ENCODE data around the gene ZNF30.
"Not testable (repeated sequence)": the region's sequence is repeated elsewhere in the genome, so short reads cannot be mapped to it uniquely, and the experiment has no call there.

ZNF30 gene

GRCh38 chr19:34988119-34988518 lies 61.4 kb downstream of the ZNF30 start:
- Mint-ChIP-seq H3K27ac (no peak overlapping the region), H3K36me3 (ENCODE audit: low read depth) (no peaks in the 10 kb centered on the region)

GRCh38 chr19:34989298-34989697 lies 62.6 kb downstream of the ZNF30 start:
- Mint-ChIP-seq H3K36me3 (ENCODE audit: low read depth) (no peaks in the 10 kb centered on the region), H3K4me1 (ENCODE audit: low read depth) (peaks cover 17% of the 10 kb centered on the region), H3K27ac (no peak overlapping the region)

More at GRCh38 chr19:34988119-34988518, 61.4 kb downstream of the ZNF30 start:
- H3K4me1 Mint-ChIP-seq (ENCODE audit: low read depth), result peaks cover 17% of the 10 kb centered on the region
- H3K4me3 Mint-ChIP-seq, result no peak overlapping the region
- H3K9me3 Mint-ChIP-seq, result peaks cover 3% of the 10 kb centered on the region
- no peaks in the 10 kb centered on the region for H3K27me3 Mint-ChIP-seq (ENCODE audit: low read depth)
- DNase-seq (ENCODE audit: low spot score), result no peak

GRCh38 chr19:34990578-34991192 lies 64.0 kb downstream of the ZNF30 start:
- no peaks in the 10 kb centered on the region for H3K27me3 Mint-ChIP-seq (ENCODE audit: low read depth)
- peaks cover 10% of the 10 kb centered on the region for H3K4me1 Mint-ChIP-seq (ENCODE audit: low read depth)
- no peak overlapping the region for H3K27ac Mint-ChIP-seq
- no peaks in the 10 kb centered on the region for H3K36me3 Mint-ChIP-seq (ENCODE audit: low read depth)
- H3K4me3 Mint-ChIP-seq, result no peak overlapping the region
- peak; percentile 74 for DNase-seq (ENCODE audit: low spot score)
- no peaks in the 10 kb centered on the region for H3K9me3 Mint-ChIP-seq

More at GRCh38 chr19:34989298-34989697, 62.6 kb downstream of the ZNF30 start:
- Mint-ChIP-seq H3K4me3 (no peak overlapping the region), H3K27me3 (ENCODE audit: low read depth) (no peaks in the 10 kb centered on the region), H3K9me3 (peaks cover 3% of the 10 kb centered on the region)
- DNase-seq (ENCODE audit: low spot score), result no peak

- Mint-ChIP-seq H3K9me3 (no peaks in the 10 kb centered on the region), H3K4me1 (ENCODE audit: low read depth) (peaks cover 9% of the 10 kb centered on the region), H3K36me3 (ENCODE audit: low read depth) (no peaks in the 10 kb centered on the region), H3K27me3 (ENCODE audit: low read depth) (no peaks in the 10 kb centered on the region), H3K4me3 (no peak overlapping the region), H3K27ac (no peak overlapping the region)
- no peak for DNase-seq (ENCODE audit: low spot score)
Observed at GRCh38 chr19:34991542-34992333, 65.0 kb downstream of the ZNF30 start.

- not testable (repeated sequence) for H3K4me3 Mint-ChIP-seq; H3K27ac Mint-ChIP-seq; H3K9me3 Mint-ChIP-seq; H3K27me3 Mint-ChIP-seq (ENCODE audit: low read depth); DNase-seq (ENCODE audit: low spot score); H3K36me3 Mint-ChIP-seq (ENCODE audit: low read depth)
- H3K4me1 Mint-ChIP-seq (ENCODE audit: low read depth), result peaks cover 17% of the 10 kb centered on the region
Observed at GRCh38 chr19:34992582-34992981, 65.9 kb downstream of the ZNF30 start.

GRCh38 chr19:34994286-34994642 lies 67.6 kb downstream of the ZNF30 start:
- H3K4me1 Mint-ChIP-seq (ENCODE audit: low read depth), result peaks cover 28% of the 10 kb centered on the region
- no peak for DNase-seq (ENCODE audit: low spot score)
- no peaks in the 10 kb centered on the region for H3K27me3 Mint-ChIP-seq (ENCODE audit: low read depth)
- no peaks in the 10 kb centered on the region for H3K9me3 Mint-ChIP-seq
- H3K27ac Mint-ChIP-seq, result no peak overlapping the region
- H3K36me3 Mint-ChIP-seq (ENCODE audit: low read depth), result no peaks in the 10 kb centered on the region
- no peak overlapping the region for H3K4me3 Mint-ChIP-seq

Measured in T-helper 2 cell treated with Interferon-gamma antibody and Interleukin-4, amounts not matched to agents 5 μg/mL and 100 μg/mL, for 36 hours (primary cell).